Trophoblast cell (in vitro differentiated cells and primary cell): ENCODE data around the gene FBXO8.
A peak's percentile ranks its signal among the peaks of the same experiment; 100 is the strongest.

Experiments used
- DNase-seq, 2 donors: peaks; one replicate each; pipeline ENCODE4 v3.0.0-alpha.2; 2016
- H2AFZ ChIP-seq: 2 replicates; pipeline ENCODE4 v1.6.1; 2013; ENCODE audit warnings: low read length, moderate library complexity, mild to moderate bottlenecking; ENCODE audit not compliant: insufficient read depth, poor library complexity
- H2AK5ac ChIP-seq: 2 replicates; pipeline ENCODE4 v1.6.1; 2013; ENCODE audit warnings: mild to moderate bottlenecking, low read length
- H2BK120ac ChIP-seq: 2 replicates; pipeline ENCODE4 v1.6.1; 2013; ENCODE audit warnings: low read length, mild to moderate bottlenecking, moderate library complexity; ENCODE audit not compliant: insufficient read depth, poor library complexity
- H2BK12ac ChIP-seq: 2 replicates; pipeline ENCODE4 v1.6.1; 2013; ENCODE audit warnings: mild to moderate bottlenecking, low read length, moderate library complexity
- H2BK5ac ChIP-seq: 2 replicates; pipeline ENCODE4 v1.6.1; 2013; ENCODE audit warnings: low read length, low read depth, moderate library complexity, mild to moderate bottlenecking; ENCODE audit not compliant: poor library complexity
- H3K14ac ChIP-seq: 2 replicates; pipeline ENCODE4 v1.6.1; 2013; ENCODE audit warnings: mild to moderate bottlenecking, low read length
- H3K18ac ChIP-seq: 2 replicates; pipeline ENCODE4 v1.6.1; 2013; ENCODE audit warnings: mild to moderate bottlenecking, low read length
- H3K23ac ChIP-seq: 2 replicates; pipeline ENCODE4 v1.6.1; 2013; ENCODE audit warnings: low read length
- H3K27ac ChIP-seq: 2 replicates; pipeline ENCODE4 v1.5.1; 2013; ENCODE audit warnings: low read depth, mild to moderate bottlenecking, inconsistent platforms, low read length, moderate library complexity
- H3K27me3 ChIP-seq: 2 replicates; pipeline ENCODE4 v1.6.1; 2013; ENCODE audit warnings: inconsistent platforms, mild to moderate bottlenecking, low read length, moderate library complexity; ENCODE audit not compliant: insufficient read depth
- H3K36me3 ChIP-seq, 2 experiments: 1 replicate in 1 of 2; 2 replicates in 1 of 2; pipeline ENCODE4 v1.6.1; 2013; ENCODE audit warnings: low read length in 2 of 2, mild to moderate bottlenecking in 2 of 2, moderate library complexity in 1 of 2; ENCODE audit not compliant: insufficient read depth in 2 of 2, control insufficient read depth in 1 of 2
- H3K4ac ChIP-seq: 2 replicates; pipeline ENCODE4 v1.6.1; 2013; ENCODE audit warnings: low read depth, mild to moderate bottlenecking, low read length, moderate library complexity
- H3K4me1 ChIP-seq, 2 experiments: 1 replicate in 1 of 2; 2 replicates in 1 of 2; pipeline ENCODE4 v1.6.1; 2013; ENCODE audit warnings: low read length in 2 of 2, mild to moderate bottlenecking in 2 of 2, moderate library complexity in 1 of 2; ENCODE audit not compliant: insufficient read depth in 2 of 2, control insufficient read depth in 1 of 2
- H3K4me2 ChIP-seq: 2 replicates; pipeline ENCODE4 v1.6.1; 2013; ENCODE audit warnings: inconsistent platforms, mild to moderate bottlenecking, low read length, moderate library complexity
- H3K4me3 ChIP-seq: 2 replicates; pipeline ENCODE4 v1.5.1; 2013; ENCODE audit warnings: mild to moderate bottlenecking, low read depth, low read length, inconsistent platforms
- H3K79me1 ChIP-seq: one replicate; pipeline ENCODE4 v1.6.1; 2013; ENCODE audit warnings: low read length
- H3K79me2 ChIP-seq: 2 replicates; pipeline ENCODE4 v1.6.1; 2013; ENCODE audit warnings: low read length, mild to moderate bottlenecking; ENCODE audit not compliant: control insufficient read depth, insufficient read depth, poor library complexity
- H3K9ac ChIP-seq: 2 replicates; pipeline ENCODE4 v1.6.1; 2013; ENCODE audit warnings: mild to moderate bottlenecking, low read length
- H3K9me3 ChIP-seq: 2 replicates; pipeline ENCODE4 v1.6.1; 2013; ENCODE audit warnings: low read depth, mild to moderate bottlenecking, control low read depth, inconsistent platforms, low read length; ENCODE audit not compliant: insufficient read depth
- H4K12ac ChIP-seq: 2 replicates; pipeline ENCODE4 v1.6.1; 2013; ENCODE audit warnings: low read depth, mild to moderate bottlenecking, low read length, moderate library complexity
- H4K8ac ChIP-seq: 2 replicates; pipeline ENCODE4 v1.6.1; 2013; ENCODE audit warnings: low read depth, mild to moderate bottlenecking, low read length, moderate library complexity
- H4K91ac ChIP-seq: one replicate; pipeline ENCODE4 v1.6.1; 2013; ENCODE audit warnings: low read depth, mild to moderate bottlenecking, low read length, moderate library complexity
- WGBS: extraction: QIAGEN DNeasy Blood & Tissue Kit; methylation state at CpG from one replicate; pipeline ENCODE4 v1.1.7; 2013; ENCODE audit warnings: missing lambda C conversion rate; ENCODE audit not compliant: insufficient read length, insufficient coverage; ENCODE audit errors: extremely low coverage; 5-methylcytosine and 5-hydroxymethylcytosine counted together

FBXO8 gene

DNA sequence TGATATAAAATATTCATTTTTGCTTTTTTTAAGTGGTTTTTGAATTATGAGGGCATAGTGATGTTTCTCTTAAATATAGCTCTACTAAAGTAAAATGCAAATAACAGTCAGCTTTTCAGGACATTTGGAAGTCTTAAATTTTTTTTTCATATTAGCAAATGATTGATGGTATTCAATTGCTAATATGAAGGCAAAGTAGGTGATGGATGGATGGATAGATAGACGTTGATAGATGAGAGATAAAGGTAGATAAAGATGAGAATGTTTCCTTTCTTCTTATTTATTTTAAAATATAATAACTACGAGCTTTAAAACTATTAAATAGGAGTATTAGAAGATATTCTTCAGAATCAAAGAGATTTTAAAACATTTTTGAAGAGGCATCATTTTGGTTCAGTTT, 83.7 kb downstream of the FBXO8 start:
- Histone ChIP-seq H4K91ac (no peak overlapping the region), H3K9ac (no peak overlapping the region), H3K27me3 (no peaks in the 10 kb centered on the region), H2AK5ac (no peak overlapping the region), H3K27ac (no peak overlapping the region), H3K79me1 (no peaks in the 10 kb centered on the region), H2BK120ac (no peak overlapping the region), H3K18ac (no peak overlapping the region), H3K4me1 (no peaks in the 10 kb centered on the region), H3K23ac (no peak overlapping the region), H4K12ac (no peak overlapping the region), H3K4me3 (no peak overlapping the region), H3K36me3 (no peaks in the 10 kb centered on the region), H3K4ac (no peak overlapping the region), H3K4me2 (no peak overlapping the region), H3K9me3 (no peaks in the 10 kb centered on the region), H2BK5ac (no peak overlapping the region), H4K8ac (no peak overlapping the region), H3K79me2 (no peaks in the 10 kb centered on the region), H2BK12ac (no peak overlapping the region), H2AFZ (no peak overlapping the region), H3K14ac (no peak overlapping the region)
- WGBS: 100% methylated on average over 1 of the region's 2 CpGs
- DNase-seq: no peak

DNA sequence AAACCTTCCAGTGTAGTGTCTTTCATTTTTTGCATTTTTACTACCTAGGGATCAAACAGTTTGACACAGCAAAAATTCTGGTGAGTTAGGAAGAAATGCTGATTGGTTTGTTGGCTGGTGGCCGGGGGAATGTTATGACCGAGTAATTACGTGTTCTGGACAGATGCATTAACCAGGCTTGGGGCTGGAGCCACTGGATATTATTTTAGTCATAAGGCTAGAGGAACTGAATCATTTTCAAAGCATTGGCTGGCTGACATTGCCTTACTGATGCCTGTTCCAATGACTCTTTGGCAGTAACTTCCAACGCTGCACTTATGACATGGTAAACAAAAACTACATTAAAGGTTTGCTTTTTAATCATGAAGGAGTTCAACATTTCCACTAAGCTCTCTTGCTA, 84.6 kb downstream of the FBXO8 start:
- Histone ChIP-seq H3K14ac (no peak overlapping the region), H4K8ac (no peak overlapping the region), H4K91ac (no peak overlapping the region), H2BK5ac (no peak overlapping the region), H3K4me2 (no peak overlapping the region), H4K12ac (no peak overlapping the region), H3K79me1 (no peaks in the 10 kb centered on the region), H3K36me3 (no peaks in the 10 kb centered on the region), H3K18ac (no peak overlapping the region), H3K4me1 (no peaks in the 10 kb centered on the region), H3K79me2 (no peaks in the 10 kb centered on the region), H2AFZ (no peak overlapping the region), H2BK12ac (no peak overlapping the region), H3K23ac (no peak overlapping the region), H3K9ac (no peak overlapping the region), H3K9me3 (no peaks in the 10 kb centered on the region), H3K27me3 (no peaks in the 10 kb centered on the region), H2BK120ac (no peak overlapping the region), H3K4ac (no peak overlapping the region), H3K27ac (no peak overlapping the region), H2AK5ac (no peak overlapping the region), H3K4me3 (no peak overlapping the region)
- DNase-seq: no peak
- no CpG with 5 or more reads among the region's 4 CpGs for WGBS

DNA sequence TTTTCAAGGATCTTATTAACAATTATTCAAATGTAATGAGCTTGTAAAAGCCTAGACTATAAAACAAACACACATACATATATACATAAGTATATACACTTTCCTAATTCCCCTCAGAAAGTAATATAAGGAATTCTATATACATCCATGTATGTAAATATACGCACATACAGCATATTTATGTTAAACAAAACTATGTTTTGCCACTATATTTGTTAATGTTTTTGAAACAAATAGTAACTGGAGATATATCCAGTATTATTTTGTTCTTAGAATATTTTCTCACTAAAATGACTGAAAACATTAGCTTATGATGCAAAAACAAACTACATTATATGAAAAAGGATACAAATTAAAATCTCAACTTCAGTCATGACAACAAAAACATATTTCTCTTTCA, 85.1 kb downstream of the FBXO8 start:
- Histone ChIP-seq H3K18ac (no peak overlapping the region), H3K14ac (no peak overlapping the region), H3K4me2 (no peak overlapping the region), H3K36me3 (no peaks in the 10 kb centered on the region), H3K9ac (no peak overlapping the region), H4K12ac (no peak overlapping the region), H4K91ac (no peak overlapping the region), H3K9me3 (no peaks in the 10 kb centered on the region), H3K4me1 (no peaks in the 10 kb centered on the region), H3K4me3 (no peak overlapping the region), H3K79me2 (no peaks in the 10 kb centered on the region), H3K27ac (no peak overlapping the region), H4K8ac (no peak overlapping the region), H3K27me3 (no peaks in the 10 kb centered on the region), H2AFZ (no peak overlapping the region), H3K23ac (no peak overlapping the region), H2BK120ac (no peak overlapping the region), H2BK12ac (no peak overlapping the region), H2BK5ac (no peak overlapping the region), H3K79me1 (no peaks in the 10 kb centered on the region), H3K4ac (no peak overlapping the region), H2AK5ac (no peak overlapping the region)
- WGBS: no CpG with 5 or more reads among the region's 1 CpG
- DNase-seq: no peak

DNA sequence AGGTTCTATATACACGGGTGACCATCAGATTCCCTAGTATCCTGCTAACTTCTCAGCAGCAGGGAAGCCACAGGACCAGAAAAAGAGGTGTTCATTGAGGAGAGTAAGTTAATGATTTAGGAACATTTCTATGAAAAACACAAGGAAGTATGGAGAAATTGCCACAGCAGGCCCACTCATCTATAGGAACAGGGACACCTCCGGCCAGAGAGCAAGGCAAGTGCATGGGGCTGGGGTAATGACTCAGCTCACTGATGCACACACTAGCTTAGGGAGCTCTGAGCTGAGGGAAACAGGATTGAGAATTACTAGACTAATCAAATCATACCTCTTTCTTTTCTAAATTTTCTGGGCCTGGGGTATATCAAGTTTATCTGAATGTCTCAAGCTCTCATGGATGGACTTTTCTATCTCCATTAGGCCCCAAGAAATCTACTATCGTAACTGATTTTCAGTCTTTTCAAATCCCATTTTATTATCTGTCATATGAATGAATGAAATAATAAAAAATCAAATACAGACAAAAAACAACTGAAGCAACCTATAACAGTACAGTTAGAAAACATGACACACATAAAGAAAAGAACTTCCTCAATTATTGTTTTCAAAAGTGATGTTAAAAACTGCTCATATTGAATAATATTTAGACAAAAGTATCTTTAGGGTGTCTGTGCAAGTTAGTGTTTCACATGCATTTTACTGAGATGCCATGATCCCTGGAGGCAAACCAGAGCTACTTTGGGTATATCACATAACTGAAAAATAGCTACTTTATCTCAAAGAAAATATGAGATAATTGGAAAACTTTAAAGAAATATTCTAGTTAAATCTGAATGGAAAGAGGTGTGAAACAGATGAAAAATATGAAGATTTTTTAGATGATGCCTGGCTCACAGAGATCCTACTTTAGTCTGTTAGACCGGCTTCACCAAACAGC, 89.8 kb downstream of the FBXO8 start:
- H3K36me3 ChIP-seq: no peaks in the 10 kb centered on the region
- no peaks in the 10 kb centered on the region for H3K9me3 ChIP-seq
- no peak overlapping the region for H4K91ac ChIP-seq
- no peak overlapping the region for H2BK12ac ChIP-seq
- no peak overlapping the region for H2BK5ac ChIP-seq
- no peak overlapping the region for H3K4ac ChIP-seq
- no peaks in the 10 kb centered on the region for H3K79me2 ChIP-seq
- no CpG with 5 or more reads among the region's 4 CpGs for WGBS
- no peak overlapping the region for H3K27ac ChIP-seq
- H3K79me1 ChIP-seq: no peaks in the 10 kb centered on the region
- H3K4me1 ChIP-seq: no peaks in the 10 kb centered on the region
- no peak overlapping the region for H2BK120ac ChIP-seq
- no peak overlapping the region for H2AFZ ChIP-seq
- H2AK5ac ChIP-seq: no peak overlapping the region
- H3K27me3 ChIP-seq: no peaks in the 10 kb centered on the region
- H3K4me2 ChIP-seq: no peak overlapping the region
- no peak overlapping the region for H3K4me3 ChIP-seq
- H3K14ac ChIP-seq: no peak overlapping the region
- no peak overlapping the region for H3K9ac ChIP-seq
- no peak overlapping the region for H4K8ac ChIP-seq
- no peak overlapping the region for H4K12ac ChIP-seq
- peak in 1 of 2 donors; percentile 20 for DNase-seq
- no peak overlapping the region for H3K18ac ChIP-seq
- no peak overlapping the region for H3K23ac ChIP-seq
